OCI-LY3 (cell line): Measurements from ENCODE around the gene DUSP2.

Experiments
- CTCF ChIP-seq: fragments of 200-600, 300-600 bp; sonication (generic); IDR thresholded peaks from 2 replicates; pipeline ENCODE4 v1.5.1; 2014; ENCODE audit warnings: antibody characterized with exemption, low read length, low read depth
- EZH2phosphoT487 ChIP-seq: fragments of 200-600 bp; shearing (Covaris generic); IDR thresholded peaks from 2 replicates; pipeline ENCODE4 v1.6.1; 2018; ENCODE audit warnings: antibody characterized with exemption, mixed run types, low read depth

GRCh38 chr2:96135621-96136020 lies 9.6 kb downstream of the DUSP2 start:
- no peak for TF ChIP-seq CTCF
- TF ChIP-seq EZH2phosphoT487: no peak
